G401.6 (cell line): Measurements from ENCODE around the gene HS3ST6.
"Not testable (repeated sequence)": the region's sequence is repeated elsewhere in the genome, so short reads cannot be mapped to it uniquely, and the experiment has no call there.

Experiments used
- FAIRE-seq: peaks from 2 replicates; lab custom pipeline; 2012; peaks lifted over from hg19 to GRCh38; lab: Jason Lieb, UNC

The HS3ST6 gene

GRCh38 chr16:1946495-1947368, 28.5 kb upstream of the HS3ST6 start:
- FAIRE-seq: no peak

GRCh38 chr16:1945559-1946391, 27.6 kb upstream of the HS3ST6 start:
- no peak for FAIRE-seq

- no peak for FAIRE-seq
Measured at GRCh38 chr16:1944612-1945199, 26.5 kb upstream of the HS3ST6 start.

GRCh38 chr16:1942810-1943726, 24.9 kb upstream of the HS3ST6 start, which contains the start of gene MSRB1:
TSS of gene MSRB1 (minus strand) at chr16:1943199. CDS start at chr16:1943156, 43 bp downstream.
- FAIRE-seq: peak; percentile 98

GRCh38 chr16:1942047-1942809, 24.0 kb upstream of the HS3ST6 start:
- no peak for FAIRE-seq

- FAIRE-seq: no peak
Measured at GRCh38 chr16:1941162-1942046, 23.2 kb upstream of the HS3ST6 start.

GRCh38 chr16:1940273-1941161, 22.3 kb upstream of the HS3ST6 start:
- FAIRE-seq: no peak

GRCh38 chr16:1939833-1940232, 21.6 kb upstream of the HS3ST6 start:
- FAIRE-seq: not testable (repeated sequence)

GRCh38 chr16:1938910-1939309, 20.7 kb upstream of the HS3ST6 start:
- FAIRE-seq: no peak

- no peak for FAIRE-seq
Measured at GRCh38 chr16:1938316-1938715, 20.1 kb upstream of the HS3ST6 start.

GRCh38 chr16:1936945-1937479, 18.8 kb upstream of the HS3ST6 start:
- FAIRE-seq: no peak

- FAIRE-seq: no peak
Measured at GRCh38 chr16:1933097-1933661, 15.0 kb upstream of the HS3ST6 start.

- FAIRE-seq: peak; percentile 68
Measured at GRCh38 chr16:1932050-1933028, 14.1 kb upstream of the HS3ST6 start.

- FAIRE-seq: no peak
Measured at GRCh38 chr16:1930338-1930720, 12.1 kb upstream of the HS3ST6 start.

GRCh38 chr16:1929578-1930337, 11.5 kb upstream of the HS3ST6 start:
- FAIRE-seq: no peak

- no peak for FAIRE-seq
Measured at GRCh38 chr16:1929105-1929504, 10.9 kb upstream of the HS3ST6 start.
